ENCODE results near the gene HDAC5.
A peak's percentile ranks its signal among the peaks of the same experiment; 100 is the strongest.
"Not testable (repeated sequence)": the region's sequence is repeated elsewhere in the genome, so short reads cannot be mapped to it uniquely, and the experiment has no call there.

Gene HDAC5

DNA sequence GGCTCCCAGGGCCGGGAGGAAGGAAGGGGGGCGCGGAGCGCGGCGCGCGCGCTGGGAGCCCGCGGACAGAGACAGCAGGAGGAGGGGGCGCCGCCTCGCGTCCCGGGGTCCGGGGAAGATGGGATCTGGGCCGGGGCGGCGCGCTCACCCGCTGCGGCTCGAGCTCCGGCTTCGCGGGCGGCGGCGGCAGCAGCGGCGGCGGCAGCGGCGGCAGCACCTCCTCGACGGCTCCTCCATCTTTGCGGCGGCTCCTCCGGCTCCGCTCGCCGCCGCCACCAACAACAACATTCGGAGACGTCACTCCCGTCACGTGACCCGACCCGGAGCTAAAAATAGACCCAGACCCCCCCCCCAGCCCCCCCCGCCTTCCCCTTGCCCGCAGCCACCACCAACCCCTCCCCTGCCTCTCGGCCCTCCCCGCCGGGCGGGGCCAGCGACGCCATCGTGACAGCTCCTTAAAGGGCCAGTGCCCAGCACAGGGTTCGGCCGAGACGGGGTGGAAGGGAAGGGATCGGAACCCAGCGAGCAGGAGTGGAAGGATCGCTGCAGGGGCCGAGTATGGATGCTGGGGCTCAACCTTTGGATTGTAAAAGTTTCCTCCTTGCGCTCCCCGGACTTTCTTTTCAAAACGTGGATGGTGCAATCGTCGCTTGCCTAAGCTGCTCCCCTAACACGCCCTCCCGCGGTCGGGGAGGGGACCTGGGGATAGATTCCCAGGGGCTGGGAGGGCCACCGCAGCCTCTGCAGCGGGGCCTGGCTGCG lies at the start of gene HDAC5:
Gene HDAC5 (minus strand): TSS at position 286 of the 762 bp plus-strand sequence. CDS start 6,126 bp downstream, outside the sequence.
- DNase-seq, result peak; percentile 93 to 98 (median 97)

GRCh38 chr17:44171931-44172455 lies 48.6 kb upstream of the HDAC5 start:
- DNase-seq, result no peak

DNA sequence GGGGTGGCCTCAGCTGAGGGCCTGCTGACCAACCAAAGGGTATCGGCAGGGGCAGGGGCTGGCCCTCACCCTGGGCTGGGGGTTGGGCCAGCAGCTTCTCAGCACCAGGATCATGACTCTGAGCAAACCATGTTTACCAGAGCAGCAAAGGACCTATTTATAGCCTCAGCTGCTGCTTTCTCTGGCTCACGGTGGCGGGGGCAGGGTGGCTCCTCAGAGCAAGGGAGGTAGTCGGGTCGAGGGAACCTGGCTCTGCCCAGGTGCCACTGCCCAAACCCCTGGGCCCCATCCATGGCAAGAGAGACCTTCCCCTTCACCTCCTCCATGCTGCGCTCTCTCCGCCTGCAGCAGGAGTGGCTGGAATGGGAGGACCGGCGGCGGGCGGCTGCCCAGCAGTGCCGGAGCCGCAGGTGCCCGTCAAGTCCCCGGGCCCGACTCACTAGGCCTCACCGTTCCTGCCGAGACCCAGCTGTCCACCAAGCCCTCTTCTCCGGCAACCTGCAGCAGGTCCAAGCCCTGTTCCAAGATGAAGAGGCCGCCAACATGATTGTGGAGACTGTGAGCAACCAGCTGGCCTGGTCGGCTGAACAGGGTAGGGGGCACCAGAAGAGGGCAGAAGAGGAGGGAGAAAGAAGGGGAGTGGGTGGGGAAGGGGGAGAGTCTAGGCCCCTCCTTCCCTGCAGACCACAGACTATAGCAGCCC lies 47.2 kb upstream of the HDAC5 start, which contains the start of gene ASB16:
Gene ASB16 (plus strand): TSS at position 206 of the 703 bp plus-strand sequence. CDS start 86 bp downstream, at position 292.
- DNase-seq, result no peak

GRCh38 chr17:44170135-44170498 lies 46.7 kb upstream of the HDAC5 start:
- no peak for DNase-seq

DNA sequence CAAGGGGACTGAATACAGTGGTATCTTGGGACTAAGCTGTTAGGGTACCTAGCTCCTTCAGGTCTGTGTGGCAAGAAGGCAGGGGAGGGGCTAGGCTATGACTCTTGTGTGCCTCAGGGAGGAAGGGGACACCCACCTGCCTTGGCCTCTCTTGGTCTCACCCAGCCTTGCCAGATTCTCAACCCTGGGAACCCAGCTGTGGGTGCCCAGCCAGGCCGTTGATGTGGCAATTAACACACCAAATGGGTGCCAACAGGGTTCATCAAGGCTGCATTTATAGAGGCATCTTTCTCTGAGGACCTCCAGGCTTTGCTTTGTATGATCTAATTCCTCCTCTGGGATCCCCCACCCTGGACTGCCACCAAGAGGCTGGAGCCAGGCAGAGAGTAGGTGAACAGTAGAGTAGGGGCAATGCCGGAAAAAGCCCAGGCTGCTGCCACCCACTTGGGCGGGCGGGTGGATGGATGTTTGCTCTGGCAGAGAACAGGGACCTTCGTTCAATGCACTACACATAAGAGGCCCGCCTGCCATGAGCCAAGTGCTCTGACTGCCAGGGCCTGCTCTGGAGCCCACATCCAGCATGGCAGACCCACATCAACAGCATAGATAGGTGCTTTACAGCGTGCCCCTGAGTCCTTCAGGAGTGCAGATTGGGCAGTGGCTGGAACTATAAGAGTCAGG lies 43.9 kb upstream of the HDAC5 start:
- no peak for DNase-seq

GRCh38 chr17:44164476-44164875 lies 41.0 kb upstream of the HDAC5 start:
- DNase-seq, result no peak

- DNase-seq, result no peak
These were observed 36.2 kb upstream of the HDAC5 start for GRCh38 chr17:44159519-44160210.

- no peak for DNase-seq
These were observed 32.0 kb upstream of the HDAC5 start for GRCh38 chr17:44155488-44155887.

DNA sequence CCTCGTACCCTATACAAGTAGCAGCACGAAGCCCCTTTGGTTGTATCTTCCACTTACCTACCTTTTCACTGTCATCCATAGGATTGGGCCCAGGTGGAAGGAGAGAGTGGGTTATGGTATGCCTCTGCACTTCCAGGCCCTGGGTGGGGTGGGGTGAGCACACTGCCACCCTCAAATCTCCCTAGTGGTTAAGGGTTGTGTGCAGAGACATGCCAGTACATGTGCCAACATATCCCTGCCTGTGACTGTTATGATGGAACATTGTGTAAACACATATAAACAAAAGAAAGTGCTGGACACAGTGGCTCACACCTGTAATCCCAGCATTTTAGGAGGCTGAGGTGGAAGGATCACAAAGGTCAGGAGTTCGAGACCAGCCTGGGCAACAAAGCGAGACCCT lies 29.4 kb upstream of the HDAC5 start:
- no peak for DNase-seq

DNA sequence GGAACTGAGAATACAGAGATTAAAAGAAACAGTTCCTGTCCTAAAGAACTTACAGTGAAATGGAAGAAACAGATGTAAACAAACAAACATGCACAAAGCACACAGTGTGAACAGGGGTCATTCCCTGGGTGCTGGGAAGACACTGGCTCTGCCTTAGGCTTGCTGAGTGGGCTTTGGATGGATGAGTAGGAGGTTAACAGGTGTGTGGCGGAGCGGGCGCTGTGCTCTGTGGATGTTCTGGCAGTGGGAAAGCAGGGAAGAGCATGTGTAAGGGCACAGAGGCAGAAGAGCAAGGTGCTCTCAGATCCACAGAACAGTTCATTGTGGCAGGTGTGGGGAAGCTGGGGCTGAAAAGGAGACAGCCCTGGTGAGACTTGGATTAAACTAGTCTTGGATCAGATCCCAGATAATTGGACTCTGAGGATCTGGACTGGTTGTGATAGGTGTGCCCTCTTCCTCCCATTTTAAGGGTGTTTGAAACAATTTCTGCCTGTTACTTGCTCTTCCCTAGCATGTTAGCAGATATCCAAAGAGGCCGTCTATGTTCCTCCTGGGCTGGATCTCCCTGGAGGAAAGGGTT lies 26.4 kb upstream of the HDAC5 start:
- DNase-seq, result no peak

GRCh38 chr17:44149066-44149465 lies 25.6 kb upstream of the HDAC5 start:
- peak; percentile 13 to 31 (median 25) for DNase-seq

GRCh38 chr17:44147812-44148211 lies 24.4 kb upstream of the HDAC5 start:
- DNase-seq, result no peak

DNA sequence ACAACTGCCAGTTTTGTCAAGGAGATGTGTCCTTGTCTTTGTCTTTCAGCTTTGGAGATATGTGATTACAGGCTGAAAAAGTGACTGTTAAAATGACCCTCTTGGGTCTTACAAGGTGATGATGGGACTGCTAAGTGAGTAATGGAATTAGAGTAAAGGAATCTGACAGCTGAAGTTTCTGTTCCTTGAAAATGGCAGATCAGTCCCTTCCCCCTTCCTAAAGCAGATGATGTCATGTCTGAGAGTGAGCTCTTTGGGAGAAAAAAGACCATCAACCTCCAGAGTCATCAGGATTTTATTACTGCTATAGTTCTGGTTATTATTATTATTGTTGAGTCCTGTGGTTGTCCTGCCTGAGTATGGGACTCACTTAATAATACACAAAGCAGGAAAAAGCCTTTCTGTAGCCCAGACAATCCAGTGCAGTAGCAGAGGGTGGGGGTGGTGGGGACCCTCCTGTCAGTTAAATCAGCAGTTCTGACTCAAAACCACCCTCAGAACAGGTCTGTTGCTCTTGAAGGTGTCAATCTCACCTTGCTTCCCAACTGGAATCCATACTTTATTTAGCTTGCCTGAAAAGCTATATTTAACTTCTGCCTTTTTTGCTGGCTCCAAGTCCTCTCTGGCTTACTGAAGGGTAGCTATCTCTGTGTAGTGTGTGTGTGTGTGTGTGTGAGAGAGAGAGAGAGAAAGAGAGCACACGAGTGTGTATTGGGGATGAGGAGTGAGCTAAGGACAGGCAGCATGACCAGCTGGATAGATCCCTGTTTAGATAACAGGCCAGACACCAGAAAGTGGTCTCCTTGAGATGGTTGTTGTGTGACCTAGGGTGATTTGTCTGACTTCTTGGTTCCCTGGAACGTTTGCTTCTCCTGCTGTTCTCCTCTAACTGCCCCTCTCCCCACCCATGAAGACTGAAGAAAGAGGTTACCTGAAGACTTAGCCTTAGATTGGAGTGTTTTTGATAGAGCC lies 23.2 kb upstream of the HDAC5 start:
- peak; percentile 66 to 85 (median 83) for DNase-seq

DNA sequence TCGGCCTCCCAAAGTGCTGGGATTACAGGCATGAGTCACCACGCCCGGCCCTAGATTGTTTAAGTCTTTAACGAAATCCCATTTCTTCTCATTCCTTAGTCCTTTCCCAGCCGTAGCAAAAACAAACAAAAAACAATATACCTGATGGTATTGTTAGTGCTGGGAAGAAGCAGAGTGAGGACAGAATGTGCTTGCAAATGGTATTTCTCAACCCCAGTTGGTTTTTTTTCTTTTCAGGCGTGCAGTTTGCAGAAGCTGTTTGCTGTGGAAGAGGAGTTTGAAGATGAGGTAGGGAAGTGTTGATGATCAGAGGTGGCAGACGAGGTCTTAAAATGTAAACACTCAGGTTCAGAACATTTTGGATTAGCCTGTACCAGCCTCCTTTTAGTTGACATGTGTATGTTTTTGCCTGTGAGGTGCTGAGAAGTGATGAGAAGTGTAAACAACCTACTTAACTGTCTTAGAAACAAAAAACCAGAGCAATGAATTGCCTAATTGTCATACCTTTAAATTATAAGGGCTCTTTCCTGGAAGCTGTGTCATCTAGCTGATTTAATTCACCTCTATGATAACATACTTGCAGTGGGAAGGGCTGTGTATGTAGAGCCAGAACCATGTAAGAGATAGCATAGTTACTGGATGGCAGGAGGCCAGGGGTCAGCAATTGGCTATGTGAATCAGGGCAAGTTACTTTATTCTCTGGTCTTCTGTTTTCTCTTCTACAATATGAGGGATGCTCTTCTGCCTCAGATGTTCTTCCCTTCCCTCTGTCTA lies 21.7 kb upstream of the HDAC5 start:
- no peak for DNase-seq

DNA sequence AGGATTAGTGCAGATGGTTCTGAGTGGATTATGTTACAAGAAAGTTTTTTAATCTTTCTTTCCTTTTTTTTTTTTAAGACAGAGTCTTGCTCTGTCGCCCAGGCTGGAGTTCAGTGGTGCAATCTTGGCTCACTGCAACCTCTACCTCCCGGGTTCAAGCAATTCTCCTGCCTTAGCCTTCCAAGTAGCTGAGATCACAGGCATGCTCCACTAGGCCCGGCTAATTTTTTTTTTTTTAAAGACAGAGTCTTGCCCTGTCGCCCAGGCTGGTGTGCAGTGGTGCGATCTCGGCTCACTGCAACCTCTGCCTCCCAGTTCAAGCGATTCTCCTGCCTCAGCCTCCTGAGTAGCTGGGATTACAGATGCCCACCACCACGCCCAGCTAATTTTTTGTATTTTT lies 20.5 kb upstream of the HDAC5 start:
- DNase-seq, result not testable (repeated sequence)

- DNase-seq, result peak; percentile 95 to 97 (median 96)
These were observed 14.7 kb upstream of the HDAC5 start for GRCh38 chr17:44137891-44138709.

DNA sequence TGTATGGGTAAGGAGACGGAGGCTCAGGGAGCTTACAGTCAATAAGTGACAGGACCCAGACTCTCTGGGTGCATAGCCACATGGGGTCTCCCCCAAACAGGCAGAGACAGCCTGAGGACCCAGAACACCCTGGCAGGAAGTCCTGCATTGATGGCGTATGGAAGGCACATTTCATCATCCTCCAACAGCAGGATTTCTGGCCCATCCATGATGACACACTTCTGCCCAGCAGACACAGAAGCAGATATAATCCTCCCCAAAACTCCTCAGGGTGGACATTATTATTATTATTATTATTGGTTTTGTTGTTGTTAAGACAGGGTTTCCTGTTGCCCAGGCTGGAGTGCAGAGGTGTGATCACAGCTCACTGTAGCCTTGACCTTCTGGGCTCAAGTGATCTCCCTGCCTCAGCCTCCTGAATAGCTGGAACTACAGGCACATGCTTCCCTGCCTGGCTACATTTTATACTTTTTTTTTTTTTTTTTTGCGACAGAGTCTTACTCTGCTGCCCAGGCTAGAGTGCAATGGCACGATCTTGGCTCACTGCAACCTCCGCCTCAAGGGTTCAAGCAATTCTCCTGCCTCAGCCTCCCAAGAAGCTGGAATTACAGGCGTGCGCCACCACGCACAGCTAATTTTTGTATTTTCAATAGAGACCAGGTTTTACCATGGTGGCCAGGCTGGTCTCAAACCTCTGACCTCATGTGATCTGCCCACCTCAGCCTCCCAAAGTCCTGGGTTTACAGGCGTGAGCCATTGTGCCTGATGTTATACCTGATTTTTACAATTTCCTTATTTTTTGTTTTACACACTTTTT lies 11.5 kb upstream of the HDAC5 start:
- DNase-seq, result no peak

DNA sequence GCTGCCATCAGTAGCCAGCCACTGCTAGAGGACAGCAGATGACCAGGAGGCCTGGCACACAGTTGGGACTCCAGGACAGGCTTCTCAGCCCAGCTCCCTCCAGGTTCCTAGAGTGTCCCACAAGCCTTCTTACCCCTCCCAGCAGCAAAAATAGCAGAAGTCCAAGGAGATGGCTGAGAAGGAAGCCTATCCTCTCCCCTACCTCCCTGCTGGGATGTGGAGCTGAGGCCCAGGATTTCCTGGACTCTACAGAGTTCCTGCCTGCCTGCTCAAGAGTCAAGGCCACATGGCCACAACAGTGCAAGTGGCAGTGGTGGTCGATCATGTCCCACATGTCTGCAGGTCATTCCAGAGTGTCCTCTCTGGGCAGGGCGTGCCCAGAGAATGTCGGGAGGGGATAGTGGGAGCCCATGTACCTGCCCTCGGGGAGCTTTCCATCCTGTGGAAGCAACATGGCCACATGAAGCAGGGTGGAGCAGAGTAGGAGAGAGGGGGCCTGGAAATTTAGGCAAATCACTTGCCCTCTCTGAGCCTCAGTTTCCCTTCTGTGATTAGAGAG lies 10.6 kb upstream of the HDAC5 start:
- DNase-seq, result no peak
